A673 (cell line): Measurements from ENCODE around the gene AGRP.

Source experiments
- CTCF ChIP-seq: fragments of 300-800, 200-600 bp; sonication (generic); conservative IDR thresholded peaks from 2 replicates; pipeline ENCODE4 v1.5.1; 2017; ENCODE audit warnings: low read depth, mild to moderate bottlenecking, antibody characterized with exemption, low read length, moderate library complexity, mixed read lengths
- EZH2 ChIP-seq: fragments of 200-600 bp; sonication (generic); IDR thresholded peaks from 2 replicates; pipeline ENCODE4 v1.6.1; 2017; ENCODE audit warnings: borderline replicate concordance, low read depth, mild to moderate bottlenecking, mixed read lengths, antibody characterized with exemption, low read length; ENCODE audit not compliant: poor library complexity, severe bottlenecking

DNA sequence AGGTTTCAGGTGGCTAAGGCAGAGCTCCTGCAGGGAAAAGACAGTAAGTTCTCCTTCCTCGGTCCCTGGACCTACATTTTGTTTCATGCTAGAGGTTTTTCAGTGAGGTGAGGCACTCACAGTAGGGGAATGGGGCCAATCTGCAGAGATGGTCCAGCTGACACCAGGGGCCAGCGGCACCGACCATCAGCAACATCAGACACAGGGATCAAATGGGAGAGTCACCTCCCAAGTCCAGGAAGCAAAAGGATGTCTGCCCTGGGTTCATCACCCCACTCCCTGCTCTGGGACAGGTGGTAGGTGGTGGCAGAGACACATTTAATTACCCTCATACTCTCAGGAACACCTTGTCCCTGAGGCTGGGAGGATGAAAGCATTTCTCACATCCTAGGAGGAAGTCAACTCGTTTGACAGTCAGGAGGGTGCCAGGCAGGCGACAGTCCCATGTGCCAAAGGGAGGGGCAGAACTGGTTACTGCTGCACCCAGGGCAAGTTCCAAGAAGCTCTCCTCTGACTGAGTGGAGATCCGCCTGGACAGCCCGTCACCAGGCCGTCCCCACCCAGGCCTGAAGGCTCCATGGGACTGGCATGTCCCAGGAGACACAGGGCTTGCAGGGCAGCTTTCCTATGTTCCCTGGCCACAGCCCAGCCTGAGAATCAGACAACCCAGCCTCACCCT lies 21.6 kb downstream of the AGRP start:
- no peak for TF ChIP-seq CTCF
- TF ChIP-seq EZH2: no peak
